Transverse colon (tissue), 4 donors: ENCODE measurements around the gene ZBTB4. TPM values are rescaled to one million over a fixed set of nuclear protein-coding genes. Genes with fewer than 3 reads are reported as not detected.

Experiments
- DNase-seq: peaks from one replicate; pipeline ENCODE4 v3.0.0-alpha.2; 2019
- H3K27ac ChIP-seq, 4 donors: fragments of 200-600 bp; sonication (generic); 2 replicates each; pipeline ENCODE4 v1.5.1; 2016 to 2018; ENCODE audit warnings: inconsistent platforms in 4 of 4
- H3K27me3 ChIP-seq: fragments of 200-600 bp; sonication (generic); 2 replicates; pipeline ENCODE4 v1.5.1; 2017; ENCODE audit warnings: inconsistent platforms
- H3K36me3 ChIP-seq, 4 donors: fragments of 200-600 bp; sonication (generic); 2 replicates each; pipeline ENCODE4 v1.5.1; 2017 to 2019; ENCODE audit warnings: inconsistent platforms in 4 of 4
- H3K4me1 ChIP-seq, 4 donors: fragments of 200-600 bp; sonication (generic); 2 replicates each; pipeline ENCODE4 v1.5.1; 2017 to 2020; ENCODE audit warnings: inconsistent platforms in 4 of 4
- H3K4me3 ChIP-seq, 4 donors: fragments of 200-600 bp; sonication (generic); 1 replicate in 1 of 4; 2 replicates in 3 of 4; pipeline versions ENCODE4 v1.5.1 to v1.6.1; 2017 to 2019; ENCODE audit warnings: inconsistent platforms in 4 of 4
- H3K9me3 ChIP-seq, 2 donors: fragments of 200-600 bp; sonication (generic); 2 replicates each; pipeline ENCODE4 v1.5.1; 2017 to 2019; ENCODE audit warnings: inconsistent platforms in 2 of 2
- CTCF ChIP-seq, 5 experiments: fragments of 200-600 bp in 3 of 5; fragments of 450-650 bp in 2 of 5; sonication (generic) in 3 of 5; IDR thresholded peaks; 1 replicate in 2 of 5; 2 replicates in 3 of 5; pipeline ENCODE4 v1.5.1; 2016 to 2017; ENCODE audit warnings: antibody characterized with exemption in 5 of 5, inconsistent platforms in 3 of 5, mild to moderate bottlenecking in 2 of 5, moderate library complexity in 1 of 5
- EP300 ChIP-seq: sonication (generic); formaldehyde crosslinking; IDR thresholded peaks from one replicate; pipeline ENCODE4 v1.6.1; 2017; ENCODE audit warnings: antibody characterized with exemption, low read depth
- POLR2A ChIP-seq: fragments of 450-650 bp; IDR thresholded peaks from one replicate; pipeline ENCODE4 v1.6.1; 2016; ENCODE audit warnings: antibody characterized with exemption, mild to moderate bottlenecking, moderate library complexity
- POLR2AphosphoS5 ChIP-seq, 3 donors: sonication (generic); formaldehyde crosslinking; IDR thresholded peaks; one replicate each; pipeline ENCODE4 v1.6.1; 2016; ENCODE audit warnings: antibody characterized with exemption in 3 of 3
- WGBS, 2 donors: methylation state at CpG; one replicate each; pipeline ENCODE4 v1.1.5; 2018; ENCODE audit warnings: low coverage in 1 of 2; 5-methylcytosine and 5-hydroxymethylcytosine counted together
- in situ Hi-C, 4 donors: fragments of 200-750 bp; cut with MboI; loops; one replicate each; pipeline versions ENCODE4 v1.15.0 to v1.15.1; 2017; ENCODE audit warnings: low sequenced_read_pairs in 3 of 4, low pct_ligation_motif_present in 1 of 4, low pct_unique_long_range_greater_than_20kb in 1 of 4
- intact Hi-C: fragments of 100-400 bp; cut with DNase I; formaldehyde crosslinking; loops from one replicate; pipeline ENCODE4 v1.15.1; 2023; ENCODE audit warnings: low total_unique reads
- total RNA-seq, 4 donors: library from RNA; depleted of rRNA; stranded (reverse); fragments of >200 nt; gene quantifications; one replicate each; pipeline ENCODE4 v1.1.0, GENCODE V29; 2016

ZBTB4 gene
- total RNA-seq, 4 donors from 2014 or later, result 18.3 to 48.6 (median 23.2) TPM

- no peak for TF ChIP-seq POLR2AphosphoS5 (IDR thresholded peaks at IDR 0.05)
- no peak for TF ChIP-seq POLR2A
- no peak for TF ChIP-seq EP300
- no peak for TF ChIP-seq CTCF (IDR thresholded peaks at IDR 0.05)
- H3K27me3 ChIP-seq, result no peaks in the 10 kb centered on the region
- H3K9me3 ChIP-seq, result no peaks in the 10 kb centered on the region
- intact Hi-C loops, result no loop called here
- H3K4me1 ChIP-seq, result no peaks in the 10 kb centered on the region
- DNase-seq, result no peak
- no peaks in the 10 kb centered on the region for H3K36me3 ChIP-seq
- no peak within 1 kb of the TSS for H3K27ac ChIP-seq
- in situ Hi-C loops, result no loop called here
- H3K4me3 ChIP-seq, result no peak within 1 kb of the TSS
- 81 to 83% methylated on average over 3 to 17 of the region's 17 CpGs for WGBS, 2 donors
Measured at GRCh38 chr17:7419819-7420610, 59.4 kb downstream of the ZBTB4 start, which contains the start of gene SPEM1. Gene SPEM1 (plus strand): TSS chr17:7420324. CDS start chr17:7420385, 61 bp downstream.

GRCh38 chr17:7418472-7419152 is 60.8 kb downstream of the ZBTB4 start:
- TF ChIP-seq POLR2A (no peak), POLR2AphosphoS5 (IDR thresholded peaks at IDR 0.05) (no peak), EP300 (no peak), CTCF (IDR thresholded peaks at IDR 0.05) (no peak)
- intact Hi-C loops, result no loop called here
- Histone ChIP-seq H3K4me3 (no peak overlapping the region), H3K4me1 (no peaks in the 10 kb centered on the region), H3K9me3 (no peaks in the 10 kb centered on the region), H3K27me3 (no peaks in the 10 kb centered on the region), H3K27ac (no peak overlapping the region), H3K36me3 (no peaks in the 10 kb centered on the region)
- no peak for DNase-seq
- 40 to 73% methylated on average over 2 to 17 of the region's 18 CpGs for WGBS, 2 donors
- in situ Hi-C loops, result no loop called here

- H3K27me3 ChIP-seq, result no peaks in the 10 kb centered on the region
- intact Hi-C loops (no loop called here), in situ Hi-C loops (no loop called here)
- WGBS, 2 donors, result 89% methylated on average over 54 of the region's 54 CpGs; no CpG with 5 or more reads in 1 of the 2 donors
- H3K9me3 ChIP-seq, result no peaks in the 10 kb centered on the region
- TF ChIP-seq POLR2A (no peak), CTCF (IDR thresholded peaks at IDR 0.05) (no peak), EP300 (no peak), POLR2AphosphoS5 (IDR thresholded peaks at IDR 0.05) (no peak)
- no peak overlapping the region for H3K27ac ChIP-seq
- DNase-seq, result no peak
- no peaks in the 10 kb centered on the region for H3K36me3 ChIP-seq
- H3K4me1 ChIP-seq, result no peaks in the 10 kb centered on the region
- H3K4me3 ChIP-seq, result no peak overlapping the region
Measured at GRCh38 chr17:7417056-7417655, 62.3 kb downstream of the ZBTB4 start.

GRCh38 chr17:7416323-7416722 is 63.1 kb downstream of the ZBTB4 start:
- 67 to 70% methylated on average over 2 to 6 of the region's 6 CpGs for WGBS, 2 donors
- TF ChIP-seq POLR2AphosphoS5 (IDR thresholded peaks at IDR 0.05), result no peak
- no peak for TF ChIP-seq POLR2A
- no peak for TF ChIP-seq EP300
- no peak for TF ChIP-seq CTCF (IDR thresholded peaks at IDR 0.05)
- intact Hi-C loops, result no loop called here
- no peak for DNase-seq
- in situ Hi-C loops, result no loop called here
- Histone ChIP-seq H3K27me3 (no peaks in the 10 kb centered on the region), H3K36me3 (no peaks in the 10 kb centered on the region), H3K4me1 (no peaks in the 10 kb centered on the region), H3K9me3 (no peaks in the 10 kb centered on the region), H3K4me3 (no peak overlapping the region), H3K27ac (no peak overlapping the region)
